ENCODE measurements around the gene GRB7. TPM values are rescaled to one million over a fixed set of nuclear protein-coding genes. Genes with fewer than 3 reads are reported as not detected.
"Not testable (repeated sequence)": the region's sequence is repeated elsewhere in the genome, so short reads cannot be mapped to it uniquely, and the experiment has no call there.

GRB7 gene
- polyA plus RNA-seq, 4 donors: 2.7 to 48.8 (median 33.1) TPM

GRCh38 chr17:39750131-39751015, 12.6 kb downstream of the GRB7 start:
- no peak for DNase-seq (ENCODE audit: low read depth in 4 of 4, low spot score in 3 of 4)

- DNase-seq (ENCODE audit: low read depth in 4 of 4, low spot score in 3 of 4): no peak
Measured at GRCh38 chr17:39751016-39751543, 13.3 kb downstream of the GRB7 start.

- DNase-seq (ENCODE audit: low read depth in 4 of 4, low spot score in 3 of 4): no peak
Measured at GRCh38 chr17:39751637-39752036, 13.9 kb downstream of the GRB7 start.

GRCh38 chr17:39752241-39752881, 14.6 kb downstream of the GRB7 start:
- DNase-seq (ENCODE audit: low read depth in 4 of 4, low spot score in 3 of 4): no peak

- no peak for DNase-seq (ENCODE audit: low read depth in 4 of 4, low spot score in 3 of 4)
Measured at GRCh38 chr17:39753514-39754160, 15.9 kb downstream of the GRB7 start.

GRCh38 chr17:39754161-39754957, 16.6 kb downstream of the GRB7 start:
- DNase-seq (ENCODE audit: low read depth in 4 of 4, low spot score in 3 of 4): peak in 1 of 4 donors; percentile 77

- DNase-seq (ENCODE audit: low read depth in 4 of 4, low spot score in 3 of 4): no peak
Measured at GRCh38 chr17:39754958-39755553, 17.3 kb downstream of the GRB7 start.

GRCh38 chr17:39755554-39756379, 18.0 kb downstream of the GRB7 start:
- DNase-seq (ENCODE audit: low read depth in 4 of 4, low spot score in 3 of 4): no peak

- no peak for DNase-seq (ENCODE audit: low read depth in 4 of 4, low spot score in 3 of 4)
Measured at GRCh38 chr17:39756380-39757079, 18.8 kb downstream of the GRB7 start.

GRCh38 chr17:39757176-39757662, 19.5 kb downstream of the GRB7 start:
- DNase-seq (ENCODE audit: low read depth in 4 of 4, low spot score in 3 of 4): no peak

GRCh38 chr17:39757931-39758873, 20.5 kb downstream of the GRB7 start:
- no peak for DNase-seq (ENCODE audit: low read depth in 4 of 4, low spot score in 3 of 4)

- no peak for DNase-seq (ENCODE audit: low read depth in 4 of 4, low spot score in 3 of 4)
Measured at GRCh38 chr17:39759204-39759603, 21.5 kb downstream of the GRB7 start.

- no peak for DNase-seq (ENCODE audit: low read depth in 4 of 4, low spot score in 3 of 4)
Measured at GRCh38 chr17:39761861-39762496, 24.2 kb downstream of the GRB7 start.

- no peak for DNase-seq (ENCODE audit: low read depth in 4 of 4, low spot score in 3 of 4)
Measured at GRCh38 chr17:39763051-39763820, 25.5 kb downstream of the GRB7 start.

- DNase-seq (ENCODE audit: low read depth in 4 of 4, low spot score in 3 of 4): not testable (repeated sequence)
Measured at GRCh38 chr17:39764171-39764570, 26.4 kb downstream of the GRB7 start.

GRCh38 chr17:39765175-39765574, 27.4 kb downstream of the GRB7 start:
- no peak for DNase-seq (ENCODE audit: low read depth in 4 of 4, low spot score in 3 of 4)
